ENCODE measurements around the gene TBC1D8. TPM values are rescaled to one million over a fixed set of nuclear protein-coding genes. Genes with fewer than 3 reads are reported as not detected.

Gene TBC1D8
- total RNA-seq, 3 donors from 2014 or later (not counting 1 experiment from before 2014, with no cell fraction given): 2.2 to 8.7 (median 5.1) TPM

- Histone ChIP-seq H3K27ac (ENCODE audit: low read length) (no peak overlapping the region), H3K27me3 (ENCODE audit: control insufficient read depth, insufficient read depth, low read length) (peaks cover 31% of the 10 kb centered on the region), H3K4me1 (ENCODE audit: control insufficient read depth, insufficient read depth, low read length) (peaks cover 25% of the 10 kb centered on the region), H3K9me3 (ENCODE audit: control insufficient read depth, insufficient read depth, low read length) (no peaks in the 10 kb centered on the region), H3K36me3 (ENCODE audit: control insufficient read depth, insufficient read depth, low read length) (no peaks in the 10 kb centered on the region), H3K4me3 (ENCODE audit: low read length) (no peak overlapping the region)
- WGBS (ENCODE audit: insufficient coverage): 64% methylated on average over 6 of the region's 6 CpGs
- no peak overlapping the region for H3K27ac Mint-ChIP-seq
- H3K9me3 Mint-ChIP-seq: no peaks in the 10 kb centered on the region
- peaks cover 25 to 48% of the 10 kb centered on the region in 2 donors for H3K27me3 Mint-ChIP-seq (ENCODE audit: low read depth in 2 of 2)
- TF ChIP-seq, protein P1, sequence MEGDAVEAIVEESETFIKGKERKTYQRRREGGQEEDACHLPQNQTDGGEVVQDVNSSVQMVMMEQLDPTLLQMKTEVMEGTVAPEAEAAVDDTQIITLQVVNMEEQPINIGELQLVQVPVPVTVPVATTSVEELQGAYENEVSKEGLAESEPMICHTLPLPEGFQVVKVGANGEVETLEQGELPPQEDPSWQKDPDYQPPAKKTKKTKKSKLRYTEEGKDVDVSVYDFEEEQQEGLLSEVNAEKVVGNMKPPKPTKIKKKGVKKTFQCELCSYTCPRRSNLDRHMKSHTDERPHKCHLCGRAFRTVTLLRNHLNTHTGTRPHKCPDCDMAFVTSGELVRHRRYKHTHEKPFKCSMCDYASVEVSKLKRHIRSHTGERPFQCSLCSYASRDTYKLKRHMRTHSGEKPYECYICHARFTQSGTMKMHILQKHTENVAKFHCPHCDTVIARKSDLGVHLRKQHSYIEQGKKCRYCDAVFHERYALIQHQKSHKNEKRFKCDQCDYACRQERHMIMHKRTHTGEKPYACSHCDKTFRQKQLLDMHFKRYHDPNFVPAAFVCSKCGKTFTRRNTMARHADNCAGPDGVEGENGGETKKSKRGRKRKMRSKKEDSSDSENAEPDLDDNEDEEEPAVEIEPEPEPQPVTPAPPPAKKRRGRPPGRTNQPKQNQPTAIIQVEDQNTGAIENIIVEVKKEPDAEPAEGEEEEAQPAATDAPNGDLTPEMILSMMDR (IDR thresholded peaks at IDR 0.05): no peak
- peaks cover 20 to 26% of the 10 kb centered on the region in 2 donors for H3K4me1 Mint-ChIP-seq
- H3K36me3 Mint-ChIP-seq: no peaks in the 10 kb centered on the region
- DNase-seq (no peak), ATAC-seq (no peak)
- no peak overlapping the region for H3K4me3 Mint-ChIP-seq
- intact Hi-C loops (cut with micrococcal nuclease): no loop called here
These were observed 38.4 kb downstream of the TBC1D8 start for GRCh38 chr2:101112772-101113157.

DNA sequence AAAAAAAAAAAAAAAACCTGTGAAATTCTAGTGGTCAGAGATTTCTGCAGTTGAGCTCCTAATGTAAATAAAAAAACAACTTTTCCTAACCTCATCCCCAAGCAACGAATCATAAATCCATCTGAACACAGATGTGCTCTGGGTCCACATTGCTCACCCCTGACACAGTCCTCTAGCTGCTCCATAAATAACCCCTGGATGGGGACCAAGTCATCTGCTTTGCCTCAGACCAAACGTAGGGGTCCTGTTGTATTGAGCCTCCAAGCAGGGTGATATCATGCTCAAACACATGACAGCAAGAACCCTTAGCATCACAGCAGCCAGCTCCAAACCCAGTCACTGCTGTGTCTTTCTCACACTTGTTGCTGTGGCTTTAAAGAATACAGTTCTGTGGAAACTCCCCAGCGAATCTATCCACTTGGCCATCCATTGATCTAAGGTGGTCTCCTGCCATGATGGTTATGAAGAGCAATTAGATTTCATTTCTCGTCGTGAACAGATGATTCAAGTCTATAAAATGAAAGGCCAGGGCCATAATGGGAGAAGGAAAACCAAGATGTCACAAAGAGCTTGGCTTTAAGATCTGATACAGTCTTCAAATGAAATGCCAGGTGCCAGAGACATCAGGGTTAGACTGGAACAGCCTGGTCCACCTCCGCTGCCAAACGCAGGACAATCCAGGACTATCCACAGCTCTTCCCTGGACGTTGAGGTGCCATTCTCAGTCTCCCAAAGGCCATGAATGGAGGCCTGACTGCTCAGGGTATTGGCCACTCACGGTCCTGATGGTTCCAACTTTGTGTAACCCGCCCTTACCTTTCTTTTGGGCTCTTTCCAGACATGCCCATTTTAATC is 39.0 kb downstream of the TBC1D8 start:
- Mint-ChIP-seq H3K27ac (no peak overlapping the region), H3K27me3 (ENCODE audit: low read depth in 2 of 2) (peaks cover 31 to 54% of the 10 kb centered on the region in 2 donors), H3K36me3 (no peaks in the 10 kb centered on the region), H3K4me3 (no peak overlapping the region), H3K4me1 (peaks cover 20 to 26% of the 10 kb centered on the region in 2 donors), H3K9me3 (no peaks in the 10 kb centered on the region)
- no peak overlapping the region for H3K27ac ChIP-seq (ENCODE audit: low read length)
- intact Hi-C loops (cut with micrococcal nuclease): no loop called here
- peaks cover 25% of the 10 kb centered on the region for H3K4me1 ChIP-seq (ENCODE audit: control insufficient read depth, insufficient read depth, low read length)
- H3K4me3 ChIP-seq (ENCODE audit: low read length): no peak overlapping the region
- no peaks in the 10 kb centered on the region for H3K36me3 ChIP-seq (ENCODE audit: control insufficient read depth, insufficient read depth, low read length)
- 83% methylated on average over 10 of the region's 10 CpGs for WGBS (ENCODE audit: insufficient coverage)
- DNase-seq: no peak
- no peak for ATAC-seq
- H3K27me3 ChIP-seq (ENCODE audit: control insufficient read depth, insufficient read depth, low read length): peaks cover 31% of the 10 kb centered on the region
- TF ChIP-seq, protein P1 (IDR thresholded peaks at IDR 0.05): no peak
- H3K9me3 ChIP-seq (ENCODE audit: control insufficient read depth, insufficient read depth, low read length): no peaks in the 10 kb centered on the region

DNA sequence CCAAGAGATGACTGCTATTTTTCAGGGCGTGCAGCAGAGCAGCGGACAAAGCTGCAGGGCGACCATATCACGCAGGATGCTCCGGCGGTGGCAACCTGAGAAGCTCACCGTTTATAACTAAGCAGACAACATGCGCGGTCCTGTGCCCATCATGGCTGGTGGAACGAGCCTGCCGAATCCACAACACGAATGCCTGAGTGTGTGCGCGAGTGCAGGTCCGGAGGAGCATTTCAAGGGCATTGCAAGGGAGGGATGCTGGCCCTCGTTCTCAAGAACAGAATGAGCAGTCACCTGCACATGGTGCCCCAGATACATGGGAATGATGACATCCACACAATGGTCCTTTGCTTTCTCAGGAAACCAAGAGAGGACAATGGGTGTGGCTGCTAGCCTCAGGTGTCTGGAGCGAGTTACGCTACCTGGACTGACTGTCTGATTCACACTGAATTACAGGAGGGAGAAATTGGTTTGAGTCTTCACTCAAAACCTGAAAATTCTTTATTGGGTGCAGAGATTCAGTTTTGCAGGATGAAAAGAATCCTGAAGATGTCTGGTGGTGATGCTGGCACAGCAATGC is 39.8 kb downstream of the TBC1D8 start:
- no peak overlapping the region for H3K4me3 ChIP-seq (ENCODE audit: low read length)
- H3K36me3 ChIP-seq (ENCODE audit: control insufficient read depth, insufficient read depth, low read length): no peaks in the 10 kb centered on the region
- Mint-ChIP-seq H3K4me3 (no peak overlapping the region), H3K4me1 (peaks cover 20 to 26% of the 10 kb centered on the region in 2 donors), H3K27ac (no peak overlapping the region), H3K36me3 (no peaks in the 10 kb centered on the region), H3K9me3 (no peaks in the 10 kb centered on the region), H3K27me3 (ENCODE audit: low read depth in 2 of 2) (peaks cover 35 to 62% of the 10 kb centered on the region in 2 donors)
- intact Hi-C loops (cut with micrococcal nuclease): no loop called here
- no peaks in the 10 kb centered on the region for H3K9me3 ChIP-seq (ENCODE audit: control insufficient read depth, insufficient read depth, low read length)
- ATAC-seq: no peak
- DNase-seq: no peak
- WGBS (ENCODE audit: insufficient coverage): 97% methylated on average over 18 of the region's 18 CpGs
- TF ChIP-seq, protein P1 (IDR thresholded peaks at IDR 0.05): no peak
- H3K27ac ChIP-seq (ENCODE audit: low read length): no peak overlapping the region
- H3K4me1 ChIP-seq (ENCODE audit: control insufficient read depth, insufficient read depth, low read length): peaks cover 25% of the 10 kb centered on the region
- H3K27me3 ChIP-seq (ENCODE audit: control insufficient read depth, insufficient read depth, low read length): peaks cover 38% of the 10 kb centered on the region
